Stimulated activated CD4-positive, alpha-beta T cell treated with anti-CD3 and anti-CD28 coated beads, Interleukin-12 subunit alpha, Interleukin-12 subunit beta, amount 100 ng/mL, for 24 hours (primary cell): ENCODE results near the gene NDST4.

Experiments
- DNase-seq, 2 experiments: peaks; one replicate each; pipeline ENCODE4 v3.0.0-alpha.2; 2020; ENCODE audit warnings: low read depth in 2 of 2

NDST4 gene

DNA sequence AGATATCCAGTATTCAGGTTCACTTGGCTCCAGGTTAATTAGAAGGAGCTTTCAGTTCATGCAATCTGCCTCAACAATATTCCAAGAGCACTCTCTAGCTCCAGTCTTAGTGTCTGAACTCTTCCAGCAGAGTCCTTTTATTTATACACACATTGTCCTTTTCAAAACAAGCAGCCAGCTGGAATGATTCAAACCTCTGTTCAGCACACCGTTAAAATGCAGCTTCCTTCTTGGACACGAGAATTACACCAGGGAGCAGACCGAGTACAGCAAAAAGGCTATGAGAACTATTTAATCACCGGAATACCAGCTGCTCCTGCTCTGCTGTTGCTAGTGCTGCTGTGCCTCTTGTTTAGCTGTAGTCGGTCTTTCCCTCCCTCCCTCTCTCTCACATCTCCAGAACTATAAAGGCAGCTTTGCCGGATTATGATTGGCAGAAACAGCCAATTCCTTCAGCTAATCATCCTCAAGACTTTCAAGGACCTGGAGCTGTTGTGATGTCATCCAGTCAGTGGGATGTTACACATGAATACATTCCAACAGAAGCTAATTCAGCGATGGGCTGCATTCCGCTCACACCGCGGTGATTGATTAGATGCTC, at the start of gene NDST4:
TSS of gene NDST4 (minus strand) at position 115 of the 601 bp plus-strand sequence. CDS start 36,584 bp downstream, outside the sequence.
- no peak for DNase-seq

DNA sequence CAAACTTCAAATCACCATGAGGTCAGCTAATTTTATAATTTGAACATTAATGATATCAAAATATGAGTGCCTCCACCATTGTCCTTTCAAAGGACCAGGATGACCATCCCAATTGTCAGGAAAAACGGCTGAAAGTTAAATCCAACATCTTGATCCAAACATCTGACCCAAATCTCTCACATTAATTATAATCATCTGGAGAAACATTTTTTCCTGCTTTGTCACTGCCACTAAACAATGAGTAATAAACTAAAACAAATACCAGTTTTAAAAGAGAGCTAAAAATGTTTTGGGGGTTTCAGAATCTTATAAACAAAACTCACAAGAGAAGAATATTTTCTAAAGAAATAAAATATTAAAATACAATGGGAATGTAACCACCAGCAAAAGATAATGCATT, 45.7 kb upstream of the NDST4 start:
- DNase-seq = no peak

GRCh38 chr4:115158296-115158695, 44.9 kb upstream of the NDST4 start:
- no peak for DNase-seq

DNA sequence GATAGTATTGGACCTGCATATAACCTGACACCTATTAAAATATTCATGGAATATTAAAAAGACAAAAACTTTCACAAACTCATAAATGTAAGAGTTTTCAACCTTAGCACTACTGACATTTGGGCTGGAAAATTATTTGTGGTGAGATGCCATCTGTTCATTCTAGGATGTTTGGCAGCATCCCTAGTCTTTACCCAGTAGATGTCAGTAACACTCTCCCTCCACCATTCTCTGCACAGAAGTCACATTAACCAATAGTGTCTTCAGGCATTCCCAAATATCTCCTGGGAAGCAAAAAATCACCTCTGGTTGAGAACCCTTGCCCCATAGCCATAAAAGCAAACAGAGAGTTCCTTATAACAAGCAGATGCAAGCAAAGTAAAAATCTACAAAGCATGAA, 41.4 kb upstream of the NDST4 start:
- DNase-seq = no peak

- no peak for DNase-seq
These were observed 39.5 kb upstream of the NDST4 start for GRCh38 chr4:115152965-115153364.

- DNase-seq = no peak
These were observed 38.7 kb upstream of the NDST4 start for GRCh38 chr4:115152081-115152480.

DNA sequence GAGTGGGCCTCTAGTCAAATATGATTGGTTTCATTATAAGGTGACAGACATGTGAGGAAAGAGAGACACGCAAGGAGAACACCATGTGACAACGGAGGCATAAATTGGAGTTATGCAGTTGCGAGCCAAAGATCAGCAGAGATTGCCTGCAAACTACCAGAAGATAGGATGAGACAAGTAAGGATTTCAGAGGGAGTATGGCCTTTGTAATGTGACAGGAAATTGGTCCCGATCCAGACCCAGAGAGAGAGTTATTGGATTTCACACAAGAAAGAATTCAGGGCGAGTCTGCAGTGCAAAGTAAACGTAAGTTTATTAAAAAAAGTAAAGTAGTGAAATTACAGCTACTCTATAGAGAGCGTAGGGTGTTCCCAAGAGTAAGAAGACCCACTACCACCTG, 35.7 kb upstream of the NDST4 start:
- no peak for DNase-seq

DNA sequence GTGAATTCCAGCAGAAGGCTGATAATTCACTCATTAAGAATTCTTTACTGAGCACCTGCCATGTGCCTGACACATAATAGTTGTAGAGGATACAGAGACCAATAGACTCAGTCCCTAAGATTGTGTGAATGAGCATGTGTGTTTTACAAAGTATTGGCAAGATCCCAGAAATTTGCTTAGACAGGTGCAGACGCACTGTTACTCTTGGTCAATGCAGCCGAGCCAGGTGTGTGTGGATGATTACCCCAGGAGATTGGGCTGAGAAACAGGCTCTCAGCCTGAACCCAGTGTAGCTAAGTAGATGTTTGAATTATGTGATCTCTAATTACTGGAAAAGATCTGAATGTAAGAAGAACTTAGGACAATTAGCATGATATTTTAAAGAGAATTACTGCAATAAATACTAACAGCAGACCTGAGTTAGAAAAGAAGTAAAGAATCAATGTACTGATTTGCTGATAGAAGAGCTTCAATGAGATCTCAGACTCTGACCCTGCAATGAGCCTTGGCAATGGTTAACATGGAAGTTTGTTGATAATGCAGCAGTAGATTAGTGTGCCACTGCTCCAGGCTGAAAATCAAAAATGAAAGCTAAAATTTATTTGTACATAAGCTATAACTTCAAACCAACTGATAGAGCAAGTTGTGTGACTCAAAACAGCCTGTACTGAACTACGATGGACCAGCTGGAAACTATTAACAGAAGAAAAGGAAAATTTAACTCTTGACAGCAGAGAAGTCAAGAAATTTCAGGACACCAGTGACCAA, 32.2 kb upstream of the NDST4 start:
- no peak for DNase-seq

GRCh38 chr4:115128037-115128436, 14.6 kb upstream of the NDST4 start:
- no peak for DNase-seq

GRCh38 chr4:115126491-115126890, 13.1 kb upstream of the NDST4 start:
- DNase-seq = no peak

DNA sequence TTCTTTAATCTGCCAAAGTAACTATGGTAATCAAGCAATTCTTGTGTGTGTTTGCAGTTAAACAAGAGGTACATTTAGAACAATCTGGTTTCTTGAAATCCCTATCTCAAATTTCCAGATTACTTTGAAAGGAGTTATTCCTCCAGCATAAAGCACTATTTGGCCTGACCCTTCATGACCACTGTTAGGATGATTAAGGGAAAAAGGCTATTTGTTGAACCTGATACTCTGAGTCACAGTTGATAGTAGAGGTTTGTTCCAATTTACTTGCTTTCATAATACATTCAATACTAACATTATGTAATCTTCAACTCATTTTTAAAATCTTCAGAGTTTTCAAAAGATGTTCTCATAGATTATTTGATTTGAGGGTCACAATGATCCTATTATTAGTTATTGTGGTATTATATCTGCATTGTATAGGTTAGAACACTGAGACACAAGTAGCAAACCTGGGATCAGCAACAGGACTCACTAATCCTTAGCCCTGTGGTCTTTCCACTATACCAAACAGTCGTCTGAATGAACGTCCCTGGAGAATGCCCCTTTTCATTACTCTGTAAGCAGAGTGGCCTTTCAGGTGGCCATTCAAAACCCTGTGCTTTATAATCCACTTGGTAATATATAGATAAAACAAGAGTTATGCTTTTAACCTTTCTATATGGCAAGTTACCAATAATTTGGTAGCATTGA, 8.1 kb upstream of the NDST4 start:
- DNase-seq = no peak

- DNase-seq = no peak
These were observed 6.5 kb upstream of the NDST4 start for GRCh38 chr4:115119804-115120352.

- no peak for DNase-seq
These were observed 4.2 kb upstream of the NDST4 start for GRCh38 chr4:115117651-115118050.

GRCh38 chr4:115110191-115111181, 2.9 kb downstream of the NDST4 start:
- no peak for DNase-seq

- DNase-seq = no peak
These were observed 4.6 kb downstream of the NDST4 start for GRCh38 chr4:115108850-115109249.

DNA sequence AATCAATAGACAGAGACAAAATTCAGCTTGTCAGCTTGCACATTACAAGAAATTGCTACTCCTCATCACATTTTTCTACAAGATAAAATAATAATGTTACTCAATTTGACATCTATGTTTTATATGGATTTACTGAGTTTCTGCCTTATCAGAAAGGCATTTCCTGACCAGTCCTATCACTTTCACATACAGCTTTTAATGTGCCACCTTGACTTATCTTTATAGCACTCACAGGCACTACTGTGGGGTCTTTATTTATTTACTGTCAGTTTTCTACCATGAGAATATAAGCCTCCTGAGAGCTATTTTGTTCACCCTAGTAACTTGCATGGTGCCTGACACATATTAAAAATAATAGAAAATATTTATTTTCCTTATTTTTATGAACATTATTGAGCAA, 6.0 kb downstream of the NDST4 start:
- DNase-seq = no peak

DNA sequence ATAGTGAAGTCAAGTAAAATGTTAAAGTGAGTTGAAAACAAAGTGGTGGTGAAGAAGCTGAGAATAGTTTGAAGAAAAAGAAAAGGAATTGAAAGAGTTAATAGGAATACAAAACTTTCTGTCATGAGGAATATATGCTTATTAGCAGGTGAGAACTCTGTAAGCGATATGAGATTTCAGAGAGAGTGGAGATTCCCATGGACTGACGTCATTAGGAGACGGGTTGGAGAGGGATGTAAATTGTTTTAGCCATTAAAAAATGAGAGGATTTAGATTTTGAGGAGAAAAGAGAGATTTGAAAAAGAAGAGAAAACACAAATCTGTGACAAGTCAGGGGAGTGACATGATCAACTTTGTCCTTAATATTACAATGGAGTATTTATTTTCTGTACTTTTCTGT, 11.7 kb downstream of the NDST4 start:
- no peak for DNase-seq

GRCh38 chr4:115090483-115091075, 22.8 kb downstream of the NDST4 start:
- DNase-seq = no peak

- DNase-seq = no peak
These were observed 30.8 kb downstream of the NDST4 start for GRCh38 chr4:115082633-115083032.

DNA sequence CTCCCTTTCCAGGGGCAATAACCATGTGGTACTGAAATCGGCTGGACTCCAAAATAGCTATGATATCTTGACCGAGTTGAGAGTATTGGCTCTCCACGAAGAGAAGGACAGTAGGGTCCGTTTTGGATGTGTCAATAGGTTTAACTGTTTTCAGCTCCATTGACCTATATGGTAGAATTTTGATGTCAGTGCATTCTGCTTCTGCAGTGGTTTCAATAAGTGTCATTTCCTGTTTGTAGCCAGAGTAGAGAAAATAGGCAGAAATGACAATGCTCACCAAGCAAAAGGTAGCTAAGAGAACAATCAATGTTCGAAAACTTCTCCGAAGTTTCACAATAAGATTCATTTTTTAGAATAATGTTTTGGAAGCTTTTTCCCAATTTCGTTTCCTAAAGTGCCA, 36.7 kb downstream of the NDST4 start:
- no peak for DNase-seq

- DNase-seq = no peak
These were observed 54.9 kb downstream of the NDST4 start for GRCh38 chr4:115058533-115058932.
